Activated CD4-positive, alpha-beta T cell treated with anti-CD3 and anti-CD28 coated beads for 4 hours (primary cell): Measurements from ENCODE around the gene ANKRD34C.
A peak's percentile ranks its signal among the peaks of the same experiment; 100 is the strongest.

Experiments
- DNase-seq, 2 donors: peaks; one replicate each; pipeline ENCODE4 v3.0.0-alpha.2; 2020

Gene ANKRD34C

DNA sequence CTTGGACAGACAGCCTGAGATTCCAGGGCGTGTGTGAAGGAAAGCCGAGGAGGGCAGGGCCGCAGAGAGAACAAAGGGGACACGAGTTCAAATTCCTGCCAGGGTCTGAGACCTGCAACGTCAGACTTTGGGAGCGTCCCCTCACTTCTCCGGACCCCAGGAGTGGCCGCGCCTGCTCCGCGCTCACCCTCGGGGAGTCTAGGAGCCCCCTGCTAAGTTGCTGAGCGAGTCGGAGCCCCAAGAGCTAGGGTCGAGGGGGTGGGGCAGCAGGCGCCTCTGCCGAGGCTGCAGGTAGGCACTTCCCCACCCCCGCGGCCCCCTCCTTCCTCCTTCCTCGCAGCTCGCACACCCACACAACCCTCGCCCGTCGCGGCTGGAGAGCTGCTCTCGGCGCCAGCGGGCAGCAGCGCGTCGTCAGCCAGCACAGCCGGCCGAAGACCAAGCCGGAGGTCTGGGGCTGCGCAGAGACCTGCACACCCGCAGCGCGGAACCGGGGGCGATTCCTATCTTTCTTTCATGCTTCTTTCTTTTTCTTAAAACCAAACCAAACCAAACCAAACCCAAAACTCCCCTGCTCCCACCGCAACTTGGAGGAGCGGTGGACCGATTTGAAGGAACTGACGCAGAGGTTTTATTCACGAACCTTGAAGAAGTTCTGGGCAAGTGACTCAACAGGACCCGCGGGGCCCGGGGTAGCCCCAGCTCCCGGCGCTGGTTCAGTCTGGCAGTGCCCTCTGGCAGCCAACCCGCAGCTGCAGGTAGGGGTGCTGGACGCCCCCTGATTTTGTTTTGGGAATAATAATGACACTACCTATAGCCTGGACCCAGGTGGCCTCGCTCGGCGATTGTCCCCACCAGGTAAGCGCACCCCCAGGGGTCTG lies at the start of gene ANKRD34C:
Gene ANKRD34C, plus strand, starts transcription at position 352 of the 881 bp plus-strand sequence. CDS start 10,563 bp downstream, outside the sequence.
- no peak for DNase-seq

DNA sequence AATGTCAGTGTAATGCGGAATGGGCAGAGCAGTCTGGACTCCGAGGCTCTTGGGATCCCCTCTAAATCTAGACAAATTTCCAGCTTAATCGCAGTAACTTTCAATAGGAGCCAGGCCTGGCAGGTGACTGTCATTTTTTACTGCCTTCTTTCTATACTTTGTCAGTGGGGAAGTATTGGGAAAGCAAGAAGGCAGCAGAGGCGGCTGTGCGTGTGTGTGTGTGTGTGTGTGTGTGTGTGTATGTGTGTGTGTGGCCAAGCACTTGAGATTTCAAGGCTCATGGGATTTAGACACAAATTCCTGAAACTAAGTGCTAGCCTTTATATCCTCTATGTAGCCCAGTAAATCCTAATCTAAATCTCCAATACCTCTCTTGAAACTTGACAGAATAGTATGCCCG lies 49.3 kb upstream of the ANKRD34C start:
- no peak for DNase-seq

DNA sequence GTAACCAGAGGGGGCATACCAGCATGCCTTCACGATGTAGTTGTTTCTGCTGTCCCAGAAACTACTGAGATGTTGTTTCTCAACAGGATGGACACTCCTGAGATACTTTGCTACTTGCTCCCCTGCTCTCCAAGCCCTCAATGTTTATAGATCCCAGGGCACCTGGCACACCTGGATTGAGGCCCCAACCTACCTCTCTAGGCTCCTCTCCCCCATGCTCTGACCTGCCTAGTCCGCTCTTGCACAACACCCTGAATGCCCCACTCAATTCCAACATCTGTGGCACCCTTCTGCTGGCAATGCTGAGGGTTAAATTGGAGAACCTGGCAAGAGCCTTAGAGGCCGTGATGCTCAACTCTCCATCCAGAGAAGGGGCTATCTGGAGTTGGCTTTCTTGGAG lies 42.5 kb upstream of the ANKRD34C start:
- DNase-seq, result no peak

DNA sequence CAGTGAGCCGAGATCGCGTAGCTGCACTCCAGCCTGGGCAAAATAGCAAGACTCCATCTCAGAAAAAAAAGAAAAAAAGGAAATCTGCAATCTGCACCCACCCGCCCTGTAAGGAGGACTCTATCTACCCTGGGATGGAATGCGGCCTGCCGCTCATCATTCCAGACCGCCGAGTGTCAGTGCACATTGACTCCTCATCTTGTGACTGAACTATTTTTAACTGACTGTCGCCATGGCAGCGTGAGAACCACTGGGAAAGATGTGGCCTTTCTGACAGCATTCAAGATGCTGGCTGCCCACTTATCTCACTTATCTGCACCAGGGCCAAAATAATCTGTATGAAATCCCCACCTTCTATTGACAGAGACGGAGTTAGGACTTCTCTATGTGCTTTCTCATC lies 38.8 kb upstream of the ANKRD34C start:
- DNase-seq, result no peak

DNA sequence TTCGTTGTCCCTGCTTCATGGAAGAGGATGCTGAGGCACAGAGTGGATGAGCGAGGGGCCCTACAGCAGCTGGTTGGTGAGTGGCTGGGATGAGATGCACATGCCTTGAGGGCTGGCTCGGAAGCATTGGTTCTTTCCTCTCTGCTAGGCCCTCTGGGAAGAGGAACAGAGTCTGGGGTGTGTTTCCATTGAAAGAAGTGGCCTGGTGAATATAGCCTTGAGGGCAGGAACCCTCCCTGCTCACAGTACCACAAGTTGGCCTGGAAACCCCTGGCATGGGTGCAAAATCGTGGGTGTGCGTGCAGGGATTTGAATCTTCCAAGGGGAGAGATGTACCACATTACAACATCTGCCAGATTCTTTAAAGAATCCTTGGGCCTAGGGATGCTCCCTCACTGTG lies 37.6 kb upstream of the ANKRD34C start:
- DNase-seq, result no peak

DNA sequence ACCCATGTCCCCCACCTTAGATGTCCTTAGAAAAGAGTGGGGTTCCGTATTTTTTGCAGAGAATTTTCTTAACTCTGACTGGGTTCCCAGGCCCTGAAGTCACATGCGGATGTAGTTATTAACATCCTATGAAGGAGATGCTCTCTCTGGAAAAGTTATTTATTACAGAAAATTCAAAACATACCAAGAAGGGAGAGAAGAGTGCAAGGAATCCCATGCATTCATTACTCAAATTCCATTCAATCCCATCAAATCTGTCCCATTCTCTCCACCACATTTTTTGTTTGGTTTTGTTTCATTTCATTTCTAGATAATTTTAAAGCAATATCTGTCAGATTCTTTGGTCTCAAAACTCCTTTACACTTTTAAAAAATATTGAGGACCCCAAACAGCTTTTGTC lies 34.3 kb upstream of the ANKRD34C start:
- no peak for DNase-seq

DNA sequence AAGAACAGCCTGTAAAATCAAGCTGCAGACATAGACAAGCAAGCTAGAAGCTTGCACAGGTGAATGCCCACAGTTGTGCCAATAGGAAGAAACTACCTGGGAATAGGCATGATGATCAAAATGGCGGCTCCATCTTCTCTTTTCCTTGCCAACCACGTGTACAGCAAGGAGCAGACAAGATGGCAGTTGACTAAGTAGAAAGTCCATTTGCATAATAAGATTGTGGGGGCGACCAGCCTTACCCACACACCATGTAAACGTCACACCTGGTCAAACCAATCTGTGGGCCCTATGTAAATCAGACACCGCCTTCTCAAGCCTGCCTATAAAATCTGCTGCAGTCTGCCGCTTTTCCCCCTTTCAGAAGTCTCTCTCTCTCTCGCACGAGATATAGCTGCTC lies 25.1 kb upstream of the ANKRD34C start:
- no peak for DNase-seq

DNA sequence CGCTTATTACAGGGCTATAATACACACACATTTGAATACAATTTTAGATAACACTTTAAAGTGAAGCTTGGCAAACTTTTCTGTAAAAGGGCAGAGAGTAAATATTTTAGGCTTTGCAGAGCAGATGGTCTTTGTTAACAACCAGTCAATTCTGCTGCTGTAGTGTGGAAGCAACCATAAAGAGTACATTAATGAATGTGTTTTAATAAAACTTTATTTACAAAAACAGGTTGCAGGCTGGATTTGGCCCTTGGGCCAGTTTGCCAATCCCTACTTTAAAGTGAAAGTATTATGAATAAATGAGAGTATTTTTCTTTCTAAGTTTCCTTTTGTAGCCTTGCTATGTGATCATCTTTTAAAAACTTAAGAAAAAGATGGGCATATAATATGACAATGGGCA lies 20.7 kb upstream of the ANKRD34C start:
- DNase-seq, result no peak

DNA sequence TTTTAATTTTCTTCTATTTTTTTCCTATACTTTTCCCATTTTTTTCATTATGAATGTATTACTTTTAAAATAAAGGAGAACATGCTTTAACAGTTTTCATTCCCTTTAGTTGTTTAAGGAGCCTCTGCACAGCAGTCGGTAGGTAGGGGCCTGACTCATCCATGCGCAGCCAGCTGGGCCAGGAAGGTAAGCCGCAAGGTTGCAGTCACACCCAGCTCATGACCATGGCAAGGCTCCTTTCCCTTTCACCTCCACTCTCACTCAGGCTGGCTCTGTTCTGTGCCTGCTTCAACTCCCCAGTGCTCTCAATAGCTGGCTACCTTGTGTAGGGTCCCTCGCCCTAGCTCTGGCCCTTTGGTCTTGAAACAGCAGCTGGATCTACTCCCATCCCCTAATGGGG lies 17.4 kb upstream of the ANKRD34C start:
- no peak for DNase-seq

DNA sequence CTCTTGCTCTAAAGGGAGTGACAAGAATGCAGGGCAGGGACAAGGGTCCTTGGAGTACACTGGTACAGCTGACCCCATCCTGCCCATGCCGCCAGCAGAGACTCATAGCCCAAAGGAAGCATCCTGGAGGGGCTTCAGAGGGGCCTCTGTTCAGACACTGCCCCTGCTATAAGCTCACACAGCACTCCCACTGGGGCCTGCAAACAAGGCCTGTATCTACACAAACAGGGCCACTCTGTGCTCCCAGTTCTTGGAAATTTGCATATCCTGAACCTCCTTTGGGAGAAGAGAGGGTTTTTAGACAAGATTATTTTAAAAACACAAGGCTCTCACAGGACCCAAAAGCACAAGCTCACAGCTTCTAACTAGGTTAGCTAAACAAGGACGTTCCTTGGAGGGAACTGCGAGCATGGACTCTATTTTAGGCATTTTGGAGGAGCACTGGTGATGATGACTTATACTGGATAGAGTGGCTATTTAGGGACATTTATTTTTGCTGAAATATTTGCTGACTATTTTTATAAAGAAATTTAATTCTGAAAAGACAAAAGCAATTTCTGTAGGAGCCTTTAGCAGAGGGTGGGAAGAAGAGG lies 16.4 kb upstream of the ANKRD34C start:
- DNase-seq, result no peak

DNA sequence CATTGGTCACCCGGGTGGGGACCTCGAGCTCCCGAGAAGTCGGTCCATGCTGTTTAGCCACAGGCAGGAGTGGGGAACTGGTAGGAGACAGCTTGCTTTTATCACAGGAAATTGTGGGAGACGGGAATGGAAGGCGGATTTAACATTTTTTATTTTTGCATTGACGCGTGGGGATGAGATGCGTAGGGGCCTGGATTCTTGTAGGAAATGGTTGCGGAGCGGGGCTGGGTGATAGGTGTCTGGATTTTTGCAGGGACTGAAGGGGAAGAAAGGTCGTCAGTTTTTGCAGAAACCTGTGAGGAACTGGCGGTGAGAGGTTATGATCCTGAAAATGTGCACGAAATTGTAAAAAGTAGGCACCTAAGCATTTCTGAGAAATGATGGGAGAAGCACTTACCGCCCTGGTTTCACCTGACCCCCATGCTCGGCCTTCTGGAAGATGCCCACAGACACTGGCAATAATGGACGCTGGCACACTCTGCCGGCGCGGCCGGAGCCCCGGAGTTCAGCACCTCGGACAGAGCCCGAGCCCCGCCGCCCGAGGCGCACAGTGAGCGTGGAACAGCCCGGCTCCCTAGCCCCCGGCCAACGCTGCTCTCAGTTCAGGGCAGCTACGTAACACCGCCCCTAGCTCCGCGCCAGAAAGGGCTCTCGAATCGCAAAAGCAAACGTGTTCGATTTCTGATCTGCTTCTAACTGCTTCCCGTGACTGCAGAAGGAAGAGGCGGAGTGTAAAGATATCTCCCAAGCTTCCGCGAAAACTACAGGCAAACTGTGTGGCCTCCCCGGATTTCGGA lies 928 bp downstream of the ANKRD34C start:
- peak in 1 of 2 donors; percentile 6 for DNase-seq

DNA sequence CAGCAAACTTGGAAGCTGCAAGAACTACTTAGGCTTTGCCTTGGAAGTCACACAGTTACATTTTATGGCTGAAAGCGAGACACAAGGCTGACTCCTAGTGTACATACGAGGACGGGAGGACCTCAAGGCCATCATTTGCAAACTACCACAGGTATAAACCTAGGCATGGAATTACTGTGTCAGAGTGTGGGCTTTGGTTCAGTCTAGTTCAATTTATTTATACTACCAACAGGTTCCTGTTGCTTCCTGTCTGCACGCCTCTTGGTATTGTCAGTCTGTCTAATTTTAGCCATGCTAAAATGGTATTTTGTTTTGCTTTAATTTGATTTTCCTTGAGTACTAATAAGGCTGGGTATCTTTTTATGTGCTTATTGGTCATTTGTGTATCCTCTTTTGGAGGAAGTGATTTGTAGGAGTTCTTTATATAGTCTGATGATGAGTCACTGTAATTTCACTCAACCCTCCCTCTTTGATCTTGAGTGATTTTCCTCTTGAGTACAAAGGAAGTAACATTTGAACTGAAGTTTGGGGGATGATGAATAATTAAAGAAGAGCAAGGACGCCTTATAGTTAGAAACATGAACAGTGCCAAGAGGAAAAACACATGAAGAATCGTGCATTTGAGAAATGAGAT lies 8.2 kb downstream of the ANKRD34C start:
- no peak for DNase-seq

DNA sequence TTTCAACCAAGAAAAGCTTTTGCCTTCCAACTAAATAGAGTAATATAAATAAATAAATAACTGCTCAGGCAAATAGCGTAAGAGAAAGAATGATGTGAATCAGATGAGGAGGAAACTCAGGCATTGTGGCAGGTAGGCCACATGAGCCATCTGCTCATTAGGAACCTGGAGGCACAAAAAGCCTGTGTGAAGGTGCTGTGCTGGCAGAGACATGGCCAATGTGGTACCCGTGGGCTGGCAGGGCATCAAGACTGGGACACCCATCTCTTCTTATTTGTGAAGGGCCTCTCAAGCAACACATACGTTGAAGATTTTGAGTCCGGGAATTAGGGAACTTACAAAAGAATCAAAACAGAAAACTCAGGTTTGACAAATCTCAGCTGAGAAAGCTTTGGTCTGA lies 9.5 kb downstream of the ANKRD34C start:
- DNase-seq, result no peak

DNA sequence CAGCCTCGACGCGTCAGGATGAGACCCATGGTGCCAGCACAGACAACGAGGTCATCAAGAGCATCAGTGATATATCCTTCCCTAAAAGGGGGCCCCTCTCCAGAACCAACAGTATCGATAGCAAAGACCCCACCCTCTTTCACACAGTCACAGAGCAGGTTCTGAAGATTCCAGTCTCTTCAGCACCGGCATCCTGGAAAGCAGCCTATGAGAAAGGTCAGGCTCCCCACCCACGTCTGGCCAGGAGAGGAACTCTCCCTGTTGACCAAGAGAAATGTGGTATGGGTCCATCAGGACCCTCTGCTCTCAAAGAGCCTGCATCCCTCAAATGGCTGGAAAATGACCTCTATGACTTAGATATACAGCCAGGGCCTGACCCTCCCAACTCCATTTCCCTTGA lies 11.6 kb downstream of the ANKRD34C start:
- no peak for DNase-seq

DNA sequence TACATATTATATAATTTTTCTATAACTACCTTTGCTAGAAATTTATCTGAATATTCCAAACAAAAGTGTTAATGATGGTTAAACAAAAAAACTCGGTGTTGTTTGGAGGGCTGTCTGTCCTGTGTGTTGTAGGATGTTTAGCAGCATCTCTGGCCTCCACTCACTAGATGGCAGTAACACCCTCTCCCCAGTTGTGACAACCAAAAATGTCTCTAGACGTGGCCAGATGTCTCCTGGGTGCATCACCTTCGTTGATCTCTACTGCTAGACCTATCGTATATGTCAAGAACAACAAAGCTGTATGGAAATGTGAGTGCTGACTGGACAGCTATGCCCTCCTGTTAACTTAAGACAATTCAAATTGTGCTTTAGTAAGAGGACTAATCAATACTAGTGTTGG lies 14.1 kb downstream of the ANKRD34C start:
- no peak for DNase-seq

DNA sequence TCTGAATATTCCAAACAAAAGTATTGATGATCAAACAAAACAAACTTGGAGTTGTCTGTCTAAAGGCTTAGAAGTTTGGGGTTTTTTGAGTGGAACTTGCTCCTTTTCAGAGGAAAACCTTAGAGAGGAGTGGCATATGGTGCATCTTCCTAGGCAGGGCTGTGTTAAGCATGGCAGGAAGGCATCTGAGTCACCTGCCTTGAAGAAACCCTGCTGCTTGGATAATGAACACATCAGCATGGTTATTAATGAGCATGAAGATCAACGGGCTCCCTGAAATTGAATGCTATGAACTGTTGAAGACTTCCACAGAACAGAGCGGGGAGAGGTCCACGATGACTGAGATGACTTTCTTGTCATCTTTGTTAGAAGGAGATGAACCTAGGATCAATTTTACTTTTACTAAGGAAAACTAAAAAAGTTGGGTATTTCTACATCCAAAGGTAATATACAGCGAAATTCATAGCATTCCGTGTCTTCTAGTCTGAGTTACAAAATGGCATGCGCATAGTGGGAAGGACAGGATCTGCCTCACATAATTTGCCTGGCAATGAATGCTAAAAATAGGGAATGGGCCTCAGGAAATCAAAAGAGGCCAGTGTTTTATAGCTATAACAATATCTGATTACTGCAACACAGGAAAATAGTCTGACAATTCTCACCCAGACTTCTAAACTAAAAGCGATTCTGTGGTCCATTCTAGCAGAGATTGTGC lies 16.8 kb downstream of the ANKRD34C start:
- DNase-seq, result no peak

DNA sequence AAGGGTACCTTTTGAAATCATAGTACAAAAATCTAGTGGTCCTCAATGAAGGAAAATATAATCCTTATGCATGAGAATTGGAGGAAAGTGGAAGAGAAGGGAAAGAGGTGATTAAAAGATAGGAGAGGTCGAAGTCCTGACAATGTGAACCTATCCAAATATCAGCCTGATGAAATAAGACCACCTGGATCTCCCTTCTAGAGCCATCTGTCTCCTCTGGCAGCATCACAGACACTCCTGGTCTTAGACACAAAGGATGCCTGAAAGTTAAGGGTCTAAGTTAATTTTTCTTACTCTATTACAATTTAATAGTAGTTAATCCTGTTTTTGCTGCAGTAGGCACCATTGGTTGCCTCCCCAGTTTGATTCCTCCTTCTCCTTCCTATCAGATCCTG lies 17.3 kb downstream of the ANKRD34C start:
- no peak for DNase-seq

DNA sequence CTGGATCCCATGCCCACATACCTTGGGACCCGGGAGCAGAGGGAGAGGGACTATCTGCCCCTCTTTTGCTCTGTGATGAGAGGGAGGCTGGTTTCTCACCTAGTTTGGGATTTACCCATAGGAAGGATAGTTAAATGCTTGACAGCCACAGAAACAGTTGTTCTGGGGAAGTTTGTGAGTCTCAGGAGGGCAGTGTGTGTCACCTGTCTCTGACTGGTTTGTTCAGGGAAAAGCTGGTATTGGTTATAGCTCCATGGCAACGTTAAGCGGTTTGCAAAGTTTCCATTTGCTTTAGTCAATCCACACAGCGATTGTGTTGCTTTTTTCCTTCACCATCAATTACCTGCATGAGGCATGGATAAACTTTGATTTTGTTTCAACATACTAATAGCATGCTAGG lies 24.7 kb downstream of the ANKRD34C start:
- no peak for DNase-seq

DNA sequence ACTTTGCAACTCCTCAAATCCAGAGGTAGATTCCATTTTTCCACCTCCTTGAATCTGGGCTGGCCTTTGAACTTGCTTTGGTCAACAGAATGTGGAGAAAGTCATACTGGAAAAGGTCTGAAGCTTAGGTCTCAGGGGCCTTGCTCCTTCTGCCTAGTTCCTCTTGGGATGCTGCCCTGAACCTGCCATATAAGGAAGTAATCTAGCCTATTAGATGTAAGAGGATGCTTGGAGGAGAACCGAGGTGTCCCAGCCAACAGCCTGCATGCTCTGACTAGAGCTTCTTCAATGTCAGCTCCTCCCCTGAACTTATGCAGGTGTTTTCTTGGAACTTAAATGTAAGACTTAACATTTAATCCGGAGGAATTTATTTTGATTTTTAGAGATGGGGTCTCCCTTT lies 26.4 kb downstream of the ANKRD34C start:
- no peak for DNase-seq

DNA sequence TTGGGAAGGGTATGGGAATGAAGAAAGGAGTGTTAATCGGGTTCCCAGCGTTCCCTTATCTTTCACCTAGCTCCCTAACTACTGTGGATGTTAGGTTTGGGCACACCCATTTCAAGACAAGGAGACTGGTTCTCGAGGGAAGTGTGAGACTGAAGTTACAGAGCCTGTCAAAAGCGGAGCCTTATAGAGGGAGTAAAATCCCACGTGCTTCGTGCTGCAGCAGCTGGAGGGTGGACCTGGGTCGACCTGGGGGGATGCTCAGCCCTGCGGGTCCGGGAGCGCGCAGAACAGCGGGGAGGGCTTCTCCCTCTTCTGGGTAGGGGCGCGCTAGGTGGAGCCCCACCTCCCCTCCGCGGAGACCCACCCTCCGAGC lies 28.1 kb downstream of the ANKRD34C start:
- no peak for DNase-seq

DNA sequence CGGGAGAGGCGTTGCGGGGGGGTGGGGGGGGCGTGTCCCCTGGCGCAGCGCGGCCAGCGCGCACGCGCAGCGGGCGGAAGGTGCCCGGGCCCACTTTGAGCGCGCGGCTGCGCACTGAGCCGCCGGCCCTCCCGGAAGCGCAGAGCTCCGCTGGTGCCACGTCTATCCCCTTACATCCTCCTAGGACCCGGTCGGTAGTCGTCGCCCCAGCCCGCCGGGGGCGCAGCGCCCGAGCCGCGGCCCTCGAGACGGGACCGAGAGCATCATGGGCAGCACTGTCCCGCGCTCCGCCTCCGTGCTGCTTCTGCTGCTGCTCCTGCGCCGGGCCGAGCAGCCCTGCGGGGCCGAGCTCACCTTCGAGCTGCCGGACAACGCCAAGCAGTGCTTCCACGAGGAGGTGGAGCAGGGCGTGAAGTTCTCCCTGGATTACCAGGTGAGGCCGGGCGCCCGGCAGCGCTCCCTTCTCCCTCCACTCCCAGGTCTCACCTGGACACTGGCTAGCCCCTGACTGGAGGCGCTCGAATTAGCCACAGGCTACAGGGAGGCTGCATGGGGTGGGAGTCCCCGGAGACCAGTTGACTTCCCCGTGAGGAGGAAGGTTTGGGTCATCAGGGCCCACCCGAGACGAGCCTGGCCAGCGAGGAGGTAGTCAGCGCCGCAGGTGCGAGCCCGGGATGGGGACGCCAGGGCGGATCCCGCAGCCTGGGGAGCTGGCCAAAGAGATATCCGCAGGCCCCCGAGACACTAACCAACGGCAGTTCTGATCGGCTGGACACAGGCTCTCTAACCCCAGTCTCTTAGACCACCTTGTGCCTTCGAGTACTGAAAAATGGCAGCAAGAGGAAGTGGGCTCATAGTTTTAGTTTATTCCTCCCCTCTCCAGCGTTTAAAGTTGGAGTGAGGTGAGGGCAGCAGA lies 28.7 kb downstream of the ANKRD34C start, which contains the start of gene TMED3:
Gene TMED3, plus strand, starts transcription at position 128 of the 916 bp plus-strand sequence. Its CDS starts 138 bp downstream, at position 266.
- DNase-seq, result peak; percentile 67 to 77
